ENCODE results near the gene PC.

DNA sequence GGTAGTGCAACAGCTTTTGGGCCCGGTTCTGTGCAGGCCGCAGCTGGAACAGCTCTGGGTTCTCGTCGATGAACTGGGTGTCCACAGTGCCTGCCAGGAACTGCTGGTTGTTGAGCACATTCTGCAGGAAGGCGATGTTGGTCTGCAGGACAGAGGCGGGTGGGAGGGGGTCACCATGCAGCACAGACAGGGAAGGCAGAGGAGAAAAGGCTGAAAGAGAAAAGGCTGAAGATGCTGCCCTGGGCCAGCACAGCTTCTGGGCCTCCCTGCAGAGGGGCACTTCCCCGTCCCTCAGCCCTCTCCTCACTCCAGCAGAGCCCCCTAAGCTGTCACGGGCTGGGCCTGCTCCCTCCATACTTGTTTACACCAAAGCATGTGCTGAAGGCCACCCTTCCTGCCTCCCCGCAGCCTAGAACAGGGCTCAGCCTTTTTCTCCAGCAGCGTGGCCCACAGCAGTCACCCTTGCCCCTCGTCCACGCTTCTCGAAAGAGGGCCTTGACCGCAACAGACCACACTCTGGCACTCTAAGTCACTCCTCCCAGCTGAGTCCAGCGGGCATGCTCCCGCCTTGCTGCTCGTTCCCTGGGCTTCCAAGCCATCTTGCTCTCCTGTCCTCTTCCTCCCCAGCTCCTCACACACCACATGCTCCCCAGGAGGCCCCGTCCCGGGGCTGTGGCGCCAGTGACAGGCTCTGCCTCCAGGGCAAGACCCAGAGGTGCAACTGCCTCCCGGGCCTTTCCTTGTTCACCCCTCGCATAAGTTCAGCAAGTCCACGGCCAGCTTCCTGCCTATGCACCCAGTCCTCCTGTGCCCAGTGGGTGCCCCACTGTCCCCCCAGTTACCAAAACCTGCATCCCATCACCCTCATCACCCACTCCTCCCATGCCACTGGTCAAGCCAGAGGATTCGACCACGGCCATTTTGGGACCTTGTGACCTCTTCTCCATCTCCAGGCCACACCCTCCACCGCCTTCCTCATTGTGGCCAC lies 104.6 kb downstream of the PC start:
- TF ChIP-seq, protein P1, sequence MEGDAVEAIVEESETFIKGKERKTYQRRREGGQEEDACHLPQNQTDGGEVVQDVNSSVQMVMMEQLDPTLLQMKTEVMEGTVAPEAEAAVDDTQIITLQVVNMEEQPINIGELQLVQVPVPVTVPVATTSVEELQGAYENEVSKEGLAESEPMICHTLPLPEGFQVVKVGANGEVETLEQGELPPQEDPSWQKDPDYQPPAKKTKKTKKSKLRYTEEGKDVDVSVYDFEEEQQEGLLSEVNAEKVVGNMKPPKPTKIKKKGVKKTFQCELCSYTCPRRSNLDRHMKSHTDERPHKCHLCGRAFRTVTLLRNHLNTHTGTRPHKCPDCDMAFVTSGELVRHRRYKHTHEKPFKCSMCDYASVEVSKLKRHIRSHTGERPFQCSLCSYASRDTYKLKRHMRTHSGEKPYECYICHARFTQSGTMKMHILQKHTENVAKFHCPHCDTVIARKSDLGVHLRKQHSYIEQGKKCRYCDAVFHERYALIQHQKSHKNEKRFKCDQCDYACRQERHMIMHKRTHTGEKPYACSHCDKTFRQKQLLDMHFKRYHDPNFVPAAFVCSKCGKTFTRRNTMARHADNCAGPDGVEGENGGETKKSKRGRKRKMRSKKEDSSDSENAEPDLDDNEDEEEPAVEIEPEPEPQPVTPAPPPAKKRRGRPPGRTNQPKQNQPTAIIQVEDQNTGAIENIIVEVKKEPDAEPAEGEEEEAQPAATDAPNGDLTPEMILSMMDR (IDR thresholded peaks at IDR 0.05), result no peak
- no peak for TF ChIP-seq POLR2A (IDR thresholded peaks at IDR 0.05)
- no peak for TF ChIP-seq POLR2AphosphoS5 (IDR thresholded peaks at IDR 0.05)
